H1 (cell line): ENCODE measurements around the gene SNAPIN. TPM values are rescaled to one million over a fixed set of nuclear protein-coding genes. Genes with fewer than 3 reads are reported as not detected.

Experiments
- CTCF ChIA-PET: fragments of 300-600 bp; sonication (Branson Sonifier 250); formaldehyde crosslinking; loops from one replicate; lab custom pipeline; 2021; ENCODE audit not compliant: partially characterized antibody; lab: Charles Lee
- POLR2A ChIA-PET: fragments of 300-600 bp; sonication (Branson Sonifier 250); formaldehyde crosslinking; loops from one replicate; lab custom pipeline; 2021; ENCODE audit warnings: inconsistent platforms; ENCODE audit not compliant: partially characterized antibody; lab: Charles Lee
- DNase-seq, 2 experiments: peaks; one replicate each; pipeline versions ENCODE4 v3.0.0 to v3.0.0-alpha.2; 2010 to 2022; ENCODE audit warnings: low spot score in 2 of 2, low read depth in 1 of 2, mixed read lengths in 1 of 2
- FAIRE-seq: peaks from 2 replicates; lab custom pipeline; 2011; peaks lifted over from hg19 to GRCh38; lab: Jason Lieb, UNC
- H2AFZ ChIP-seq: 2 replicates; pipeline ENCODE4 v1.8.1; 2012; ENCODE audit warnings: low read length, inconsistent platforms
- H2AK5ac ChIP-seq: 2 replicates; pipeline ENCODE4 v1.6.1; 2013; ENCODE audit warnings: low read depth, low read length
- H2BK120ac ChIP-seq: replicated peaks from 2 replicates; pipeline ENCODE3; 2013; ENCODE audit warnings: low read depth, low read length, inconsistent platforms
- H2BK12ac ChIP-seq: 2 replicates; pipeline ENCODE4 v1.6.1; 2013; ENCODE audit warnings: low read depth, low read length
- H2BK15ac ChIP-seq: 2 replicates; pipeline ENCODE4 v1.6.1; 2013; ENCODE audit warnings: low read length
- H2BK20ac ChIP-seq: 2 replicates; pipeline ENCODE4 v1.6.1; 2013; ENCODE audit warnings: low read length
- H2BK5ac ChIP-seq: 2 replicates; pipeline ENCODE4 v1.6.1; 2013; ENCODE audit warnings: low read depth, low read length
- H3K14ac ChIP-seq: 2 replicates; pipeline ENCODE4 v1.6.1; 2013; ENCODE audit warnings: inconsistent platforms; ENCODE audit not compliant: insufficient read length
- H3K18ac ChIP-seq: 2 replicates; pipeline ENCODE4 v1.6.1; 2013; ENCODE audit warnings: low read length; ENCODE audit errors: extremely low read depth
- H3K23ac ChIP-seq: 2 replicates; pipeline ENCODE4 v1.6.1; 2013; ENCODE audit warnings: inconsistent platforms; ENCODE audit not compliant: insufficient read length
- H3K23me2 ChIP-seq: 2 replicates; pipeline ENCODE4 v1.6.1; 2013; ENCODE audit warnings: low read depth, low read length
- H3K27ac ChIP-seq: 2 replicates; pipeline ENCODE4 v1.6.1; 2011; ENCODE audit warnings: low read depth, low read length, inconsistent platforms
- H3K27me3 ChIP-seq, 4 experiments: replicated peaks in 1 of 4; 1 replicate in 1 of 4; 2 replicates in 3 of 4; pipeline versions ENCODE4 v1.6.1 to v1.8.1; 2011 to 2013; ENCODE audit warnings: low read length in 3 of 4, mild to moderate bottlenecking in 3 of 4, inconsistent platforms in 2 of 4, mixed read lengths in 2 of 4, moderate library complexity in 1 of 4; ENCODE audit not compliant: control insufficient read depth in 3 of 4, insufficient read depth in 3 of 4; ENCODE audit errors: extremely low read depth in 1 of 4
- H3K36me3 ChIP-seq, 4 experiments: 2 replicates each; pipeline versions ENCODE4 v1.6.1 to v1.8.1; 2011 to 2013; ENCODE audit warnings: mild to moderate bottlenecking in 4 of 4, low read length in 3 of 4, moderate library complexity in 2 of 4, control low read depth in 1 of 4, inconsistent platforms in 1 of 4; ENCODE audit not compliant: insufficient read depth in 4 of 4, control insufficient read depth in 2 of 4
- H3K4ac ChIP-seq: replicated peaks from 2 replicates; pipeline ENCODE3; 2013; ENCODE audit warnings: low read length, low read depth, mixed read lengths, inconsistent platforms; ENCODE audit not compliant: insufficient read length
- H3K4me1 ChIP-seq, 4 experiments: replicated peaks in 1 of 4; 1 replicate in 1 of 4; 2 replicates in 3 of 4; pipeline versions ENCODE4 v1.6.1 to v1.8.1; 2011 to 2013; ENCODE audit warnings: low read length in 3 of 4, inconsistent platforms in 2 of 4, mixed read lengths in 1 of 4; ENCODE audit not compliant: insufficient read depth in 4 of 4, control insufficient read depth in 3 of 4
- H3K4me2 ChIP-seq, 2 experiments: 2 replicates each; pipeline versions ENCODE4 v1.6.1 to v1.8.1; 2011 to 2013; ENCODE audit warnings: low read depth in 2 of 2, low read length in 2 of 2, control low read depth in 1 of 2, inconsistent platforms in 1 of 2, mild to moderate bottlenecking in 1 of 2; ENCODE audit not compliant: insufficient read depth in 1 of 2
- H3K4me3 ChIP-seq, 4 experiments: fragments of 200-600, 300-600 bp in 1 of 4; sonication (generic), shearing (Covaris generic), sonication (Bioruptor Twin) in 1 of 4; 2 replicates each; pipeline versions ENCODE4 v1.5.1 to v1.8.1; 2011 to 2016; ENCODE audit warnings: low read length in 4 of 4, low read depth in 3 of 4, control low read depth in 2 of 4, inconsistent platforms in 2 of 4, mild to moderate bottlenecking in 2 of 4, mixed read lengths in 1 of 4, moderate library complexity in 1 of 4; ENCODE audit not compliant: insufficient read depth in 2 of 4; ENCODE audit errors: extremely low read depth in 1 of 4
- H3K56ac ChIP-seq: replicated peaks from 2 replicates; pipeline ENCODE3; 2013; ENCODE audit warnings: low read depth, mild to moderate bottlenecking, mixed read lengths, low read length, inconsistent platforms; ENCODE audit not compliant: insufficient read length
- H3K79me1 ChIP-seq: 2 replicates; pipeline ENCODE4 v1.6.1; 2013; ENCODE audit warnings: low read depth, low read length, control low read depth
- H3K79me2 ChIP-seq, 2 experiments: 2 replicates each; pipeline versions ENCODE4 v1.6.1 to v1.8.1; 2012 to 2013; ENCODE audit warnings: low read length in 2 of 2, mild to moderate bottlenecking in 2 of 2, inconsistent platforms in 1 of 2; ENCODE audit not compliant: insufficient read depth in 2 of 2, control insufficient read depth in 1 of 2
- H3K9ac ChIP-seq, 4 experiments: replicated peaks in 1 of 4; 1 replicate in 1 of 4; 2 replicates in 3 of 4; pipeline versions ENCODE4 v1.6.1 to v1.8.1; 2011 to 2013; ENCODE audit warnings: low read depth in 3 of 4, low read length in 3 of 4, control low read depth in 2 of 4, mild to moderate bottlenecking in 2 of 4, moderate library complexity in 2 of 4, inconsistent platforms in 1 of 4; ENCODE audit errors: extremely low read depth in 1 of 4
- H3K9me3 ChIP-seq, 2 experiments: 2 replicates each; pipeline versions ENCODE4 v1.6.1 to v1.8.1; 2012 to 2013; ENCODE audit warnings: mild to moderate bottlenecking in 2 of 2, moderate library complexity in 2 of 2, control low read depth in 1 of 2, inconsistent platforms in 1 of 2, low read depth in 1 of 2, low read length in 1 of 2, mixed read lengths in 1 of 2; ENCODE audit not compliant: insufficient read depth in 2 of 2
- H4K20me1 ChIP-seq, 2 experiments: replicated peaks in 1 of 2; 2 replicates each; pipeline versions ENCODE3 to v1.8.1; 2011 to 2013; ENCODE audit warnings: inconsistent platforms in 2 of 2, low read length in 2 of 2, mild to moderate bottlenecking in 1 of 2; ENCODE audit not compliant: insufficient read depth in 2 of 2, control insufficient read depth in 1 of 2
- H4K5ac ChIP-seq: 2 replicates; pipeline ENCODE4 v1.6.1; 2013; ENCODE audit warnings: low read length, low read depth, mixed read lengths, inconsistent platforms; ENCODE audit not compliant: insufficient read length
- H4K8ac ChIP-seq: 2 replicates; pipeline ENCODE4 v1.8.0; 2013; ENCODE audit warnings: mild to moderate bottlenecking, moderate library complexity, low read length, inconsistent platforms; ENCODE audit not compliant: insufficient read depth; ENCODE audit errors: extremely low read depth
- H4K91ac ChIP-seq: replicated peaks from 2 replicates; pipeline ENCODE3; 2013; ENCODE audit warnings: low read length, mixed read lengths, inconsistent platforms; ENCODE audit not compliant: insufficient read length
- CREB1 ChIP-seq: IDR thresholded peaks from 2 replicates; pipeline ENCODE4 v1.6.1; 2012; ENCODE audit warnings: inconsistent platforms
- JUND ChIP-seq: IDR thresholded peaks from 2 replicates; pipeline ENCODE4 v1.6.1; 2011; ENCODE audit warnings: mild to moderate bottlenecking, improper control_type of control experiment, low read length
- KDM1A ChIP-seq: fragments of 200-600, 300-600 bp; sonication (generic); IDR thresholded peaks from 2 replicates; pipeline ENCODE4 v1.7.1; 2016; ENCODE audit warnings: mild to moderate bottlenecking, low read length, borderline replicate concordance
- WGBS, 2 experiments: shearing (Covaris generic) in 1 of 2; methylation state at CpG; one replicate each; pipeline versions ENCODE4 v1.1.6 to v1.1.7; 2013 to 2015; ENCODE audit warnings: low lambda C conversion rate in 2 of 2, mixed read lengths in 2 of 2, inconsistent platforms in 1 of 2, low coverage in 1 of 2, missing lambda C conversion rate in 1 of 2; ENCODE audit not compliant: insufficient replicate concordance in 2 of 2, insufficient coverage in 1 of 2, insufficient read length in 1 of 2; ENCODE audit errors: extremely low coverage in 1 of 2, missing lambda C conversion rate in 1 of 2; 5-methylcytosine and 5-hydroxymethylcytosine counted together
- polyA plus RNA-seq, 7 experiments: library from polyadenylated mRNA; depleted of rRNA in 3 of 7; stranded (reverse) in 5 of 7; unstranded in 2 of 7; fragments of >200 nt in 5 of 7; fragments of 200-250 nt in 2 of 7; gene quantifications; 1 replicate in 5 of 7; 2 replicates in 1 of 7; 4 replicates in 1 of 7; pipeline versions ENCODE4 v1.2.1 to v1.2.3, GENCODE V29; 2011 to 2013; ENCODE audit warnings: missing spikeins in 2 of 7, mixed read lengths in 2 of 7
- total RNA-seq: library from RNA; stranded (reverse); fragmentation: NEBNext Ultra II Directional; extraction: Animal tissue kit (Norgen Biotek cat#: 25700); gene quantifications from 2 replicates; pipeline ENCODE4 v1.2.1, GENCODE V29; 2021

The SNAPIN gene
- total and polyA plus RNA-seq, 2 of the 8 experiments (the other 6 are each of a cell fraction or from before 2014, with no cell fraction given): 25.7 to 31.1 TPM

DNA sequence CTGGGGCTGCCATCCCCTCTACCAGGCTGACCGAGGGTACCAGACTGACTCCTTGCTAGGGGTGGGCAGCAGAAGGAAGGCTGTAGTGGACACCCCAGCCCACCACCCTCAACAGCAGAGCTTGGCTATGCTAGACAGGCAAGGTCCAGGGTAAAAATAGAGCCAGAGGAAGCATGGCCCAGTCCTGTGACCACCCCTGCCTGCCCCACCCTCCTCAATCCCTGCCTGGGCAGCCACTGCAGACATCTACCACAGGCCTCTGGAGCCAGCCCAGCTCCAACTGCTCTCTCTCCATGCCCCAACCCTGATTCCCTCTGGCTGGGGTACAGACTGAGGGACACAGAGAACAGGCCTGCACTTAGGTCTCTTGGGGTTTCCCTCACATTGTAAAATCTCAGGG is 28.5 kb upstream of the SNAPIN start:
- Histone ChIP-seq H3K4me1 (peaks cover 0 to 16% (median 11%) of the 10 kb centered on the region in 4 experiments; a peak in 6 of 7 replicates), H3K23ac (no peak overlapping the region), H3K4me3 (no peak overlapping the region), H2AFZ (no peak overlapping the region), H2BK5ac (peak overlapping the region; percentile 22; the same call in 1 of the 2 replicates), H3K79me2 (peaks cover 0 to 6% of the 10 kb centered on the region in 2 experiments; a peak in 2 of 4 replicates), H3K79me1 (no peaks in the 10 kb centered on the region), H2BK20ac (no peak overlapping the region), H3K18ac (no peak overlapping the region), H3K14ac (no peak overlapping the region), H4K91ac (no peak overlapping the region), H2BK120ac (no peak overlapping the region), H4K8ac (no peak overlapping the region; the same call in 1 of the 2 replicates), H3K27me3 (no peaks in the 10 kb centered on the region), H4K5ac (no peak overlapping the region), H2AK5ac (no peak overlapping the region), H4K20me1 (no peaks in the 10 kb centered on the region), H3K23me2 (peaks cover 7% of the 10 kb centered on the region), H3K36me3 (peaks cover 0 to 4% (median 1%) of the 10 kb centered on the region in 4 experiments; a peak in 3 of 8 replicates), H3K9me3 (no peaks in the 10 kb centered on the region), H3K9ac (no peak overlapping the region), H3K4ac (no peak overlapping the region), H2BK15ac (no peak overlapping the region), H2BK12ac (peak overlapping the region; percentile 46; the same call in 1 of the 2 replicates), H3K56ac (no peak overlapping the region), H3K4me2 (no peak overlapping the region), H3K27ac (no peak overlapping the region)
- ChIA-PET CTCF (interaction anchor here (0.8 to 10.2 kb wide), 15 partner anchors 9 to 143 kb away, joined by 3 to 115 read pairs (median 16); partner anchors contain the start of genes S100A14, S100A16 and S100A6), POLR2A (interaction anchor here (0.6 to 15.6 kb wide), 9 partner anchors 9 to 361 kb away, joined by 3 to 261 read pairs (median 3); partner anchors contain the start of genes RPS27, S100A14 and S100A16)
- DNase-seq (no peak), FAIRE-seq (no peak)
- 83% methylated on average over 1 of the region's 1 CpG; no CpG with 5 or more reads in 1 of the 2 experiments for WGBS, 2 experiments
- no peak for TF ChIP-seq KDM1A
- TF ChIP-seq JUND: no peak
- no peak for TF ChIP-seq CREB1
